CD4-positive, alpha-beta T cell treated with Interleukin-12 subunit alpha and Interleukin-12 subunit beta, for 1 hour (primary cell): ENCODE data around the gene CEACAM5.

Experiments used
- DNase-seq: peaks from one replicate; pipeline ENCODE4 v3.0.0-alpha.2; 2020

CEACAM5 gene

GRCh38 chr19:41708481-41708880 is at the start of gene CEACAM5:
Gene CEACAM5 (plus strand): TSS chr19:41708626. CDS start chr19:41708732, 106 bp downstream.
- DNase-seq = no peak

GRCh38 chr19:41666075-41666474 is 42.4 kb upstream of the CEACAM5 start:
- no peak for DNase-seq

GRCh38 chr19:41668315-41668714 is 40.1 kb upstream of the CEACAM5 start:
- DNase-seq = no peak

- DNase-seq = no peak
These were observed 37.7 kb upstream of the CEACAM5 start for GRCh38 chr19:41670755-41671154.

- DNase-seq = no peak
These were observed 36.9 kb upstream of the CEACAM5 start for GRCh38 chr19:41671486-41671885.

- no peak for DNase-seq
These were observed 26.0 kb upstream of the CEACAM5 start for GRCh38 chr19:41682437-41682836.

GRCh38 chr19:41687419-41687818 is 21.0 kb upstream of the CEACAM5 start:
- no peak for DNase-seq

GRCh38 chr19:41688098-41688497 is 20.3 kb upstream of the CEACAM5 start, which contains the start of gene CEACAM7:
Gene CEACAM7 (minus strand): TSS chr19:41688270. CDS start chr19:41688165, 105 bp downstream.
- DNase-seq = no peak

- DNase-seq = no peak
These were observed 19.7 kb upstream of the CEACAM5 start for GRCh38 chr19:41688687-41689086.

GRCh38 chr19:41689993-41690800 is 18.2 kb upstream of the CEACAM5 start:
- DNase-seq = no peak

- no peak for DNase-seq
These were observed 17.7 kb upstream of the CEACAM5 start for GRCh38 chr19:41690801-41691065.

GRCh38 chr19:41691268-41691970 is 17.0 kb upstream of the CEACAM5 start:
- DNase-seq = peak; percentile 24

GRCh38 chr19:41694196-41694595 is 14.2 kb upstream of the CEACAM5 start:
- DNase-seq = no peak

- no peak for DNase-seq
These were observed 13.4 kb upstream of the CEACAM5 start for GRCh38 chr19:41694831-41695635.

- DNase-seq = no peak
These were observed 12.7 kb upstream of the CEACAM5 start for GRCh38 chr19:41695745-41696144.

- no peak for DNase-seq
These were observed 11.8 kb upstream of the CEACAM5 start for GRCh38 chr19:41696402-41697197.

GRCh38 chr19:41697198-41697855 is 11.1 kb upstream of the CEACAM5 start:
- DNase-seq = no peak

- no peak for DNase-seq
These were observed 9.6 kb upstream of the CEACAM5 start for GRCh38 chr19:41698746-41699230.

- no peak for DNase-seq
These were observed 9.0 kb upstream of the CEACAM5 start for GRCh38 chr19:41699231-41699967.

GRCh38 chr19:41699968-41700323 is 8.5 kb upstream of the CEACAM5 start:
- DNase-seq = no peak
